SK-N-DZ (cell line): Measurements from ENCODE around the gene RASGRF1.
A peak's percentile ranks its signal among the peaks of the same experiment; 100 is the strongest.

Source experiments
- DNase-seq: peaks from one replicate; pipeline ENCODE4 v3.0.0-alpha.2; 2015; ENCODE audit warnings: low spot score

The RASGRF1 gene

GRCh38 chr15:78985859-78986475, 104.6 kb downstream of the RASGRF1 start:
- no peak for DNase-seq

GRCh38 chr15:78984041-78984440, 106.5 kb downstream of the RASGRF1 start:
- DNase-seq: no peak

- no peak for DNase-seq
These were observed 107.2 kb downstream of the RASGRF1 start for GRCh38 chr15:78983146-78983918.

GRCh38 chr15:78982736-78983135, 107.8 kb downstream of the RASGRF1 start:
- DNase-seq: no peak

- DNase-seq: no peak
These were observed 108.9 kb downstream of the RASGRF1 start for GRCh38 chr15:78981532-78982313.

DNA sequence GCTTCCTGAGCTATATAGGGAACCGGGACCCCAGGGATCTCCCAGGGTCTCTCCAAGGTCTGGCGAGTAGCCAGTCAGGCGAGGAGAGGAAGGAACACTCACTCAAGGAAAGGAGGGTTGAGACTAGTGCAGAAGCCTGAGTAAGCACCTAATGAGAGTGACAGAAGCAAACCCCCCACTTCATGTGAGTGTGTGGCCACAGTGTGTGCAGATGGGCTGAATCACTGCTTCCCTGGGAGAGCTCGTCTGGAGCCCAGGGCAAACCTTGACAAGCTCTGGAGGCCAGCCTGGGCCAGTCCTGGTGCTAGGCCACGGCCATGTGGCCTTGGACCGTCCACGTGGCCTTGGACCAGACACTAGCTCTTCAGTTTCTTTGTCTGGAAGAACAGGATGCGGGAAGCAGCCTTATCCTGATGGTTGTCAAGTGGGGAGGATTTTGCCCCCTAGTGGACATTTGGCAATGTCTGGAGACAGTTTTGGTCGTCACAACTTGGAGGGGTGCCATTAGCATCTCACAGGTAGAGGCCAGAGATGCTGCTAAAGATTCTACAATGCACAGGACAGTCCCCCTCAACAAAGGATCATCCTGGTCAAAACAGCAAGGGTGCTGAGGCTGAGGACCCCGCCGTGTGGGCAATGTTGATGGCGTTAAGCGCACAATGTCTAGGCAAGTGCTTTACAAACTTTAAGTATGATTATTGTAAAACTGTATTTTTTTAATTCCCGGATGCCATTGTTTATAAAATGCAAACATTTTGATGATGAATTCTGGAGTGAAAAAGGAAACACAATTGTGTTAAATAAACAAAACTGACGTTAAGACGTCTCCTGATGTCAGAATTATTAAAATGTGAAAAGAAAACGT, 110.9 kb downstream of the RASGRF1 start:
- DNase-seq: peak; percentile 85

GRCh38 chr15:78978601-78979179, 111.9 kb downstream of the RASGRF1 start:
- DNase-seq: no peak

- no peak for DNase-seq
These were observed 112.8 kb downstream of the RASGRF1 start for GRCh38 chr15:78977591-78978347.

GRCh38 chr15:78977091-78977571, 113.4 kb downstream of the RASGRF1 start:
- no peak for DNase-seq

- DNase-seq: no peak
These were observed 113.9 kb downstream of the RASGRF1 start for GRCh38 chr15:78976691-78977090.

DNA sequence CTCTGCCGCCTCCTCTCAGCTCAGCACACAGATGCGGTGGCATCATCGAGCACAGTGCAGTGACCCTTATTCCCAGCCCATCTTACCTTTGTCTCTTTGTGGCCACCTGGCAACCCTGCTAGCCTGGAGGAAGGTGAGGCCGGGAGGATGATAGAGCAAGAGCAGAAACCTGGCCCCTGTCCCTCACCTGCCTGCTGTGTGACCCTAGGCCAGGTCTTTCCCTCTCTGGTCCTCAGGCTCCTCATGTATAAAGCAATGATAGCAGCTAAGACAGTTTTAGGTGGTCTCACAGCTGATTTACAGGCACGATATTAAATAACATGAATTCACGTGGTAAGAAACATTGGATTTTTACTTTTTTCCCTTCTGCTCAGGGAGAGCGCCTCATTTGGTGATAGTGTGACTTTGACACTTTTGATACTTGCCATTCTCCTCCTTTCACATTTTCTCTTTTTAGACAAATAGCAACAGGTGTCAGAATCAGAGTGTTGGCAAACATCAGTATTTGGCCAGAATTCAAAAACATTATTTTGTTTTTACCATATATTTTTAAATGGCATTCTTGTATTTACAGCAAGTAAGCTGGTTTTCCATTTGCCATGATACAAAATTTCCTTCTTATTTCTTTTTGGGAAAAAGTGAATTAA, 116.2 kb downstream of the RASGRF1 start:
- no peak for DNase-seq

- no peak for DNase-seq
These were observed 120.8 kb downstream of the RASGRF1 start for GRCh38 chr15:78969687-78970349.

DNA sequence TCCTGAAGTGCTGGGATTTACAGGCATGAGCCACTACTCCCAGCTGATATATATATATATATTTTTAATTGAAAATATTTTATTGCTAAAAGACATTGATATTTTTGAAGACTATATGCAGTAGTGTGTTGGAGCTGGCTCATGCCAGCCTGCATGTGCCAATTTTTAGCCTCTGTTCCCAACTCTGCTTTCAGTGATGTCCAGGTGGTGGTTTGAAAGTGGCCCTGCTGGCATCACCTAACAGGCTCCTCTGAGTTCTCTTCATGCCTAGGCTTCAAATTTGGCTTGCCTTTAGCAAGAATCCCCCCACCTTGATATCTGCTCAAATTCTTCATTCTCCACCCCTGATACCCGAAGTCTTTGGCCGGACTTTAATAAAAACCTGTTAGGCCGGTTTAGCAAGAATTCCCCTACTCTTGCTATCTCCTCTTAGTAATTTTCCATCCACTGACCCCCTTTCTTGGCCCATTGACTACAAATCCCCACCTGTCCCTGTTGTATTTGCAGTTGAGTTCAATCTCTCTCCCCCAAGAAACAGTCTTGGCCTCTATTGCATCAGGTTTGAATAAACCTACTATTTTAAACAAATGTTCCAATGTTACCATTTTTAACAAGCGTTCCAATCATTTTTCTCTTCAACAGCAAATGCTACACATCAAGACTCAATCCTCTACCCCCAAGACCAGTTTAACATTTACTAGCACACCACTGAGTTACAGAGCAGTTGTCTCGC, 121.9 kb downstream of the RASGRF1 start:
- no peak for DNase-seq

DNA sequence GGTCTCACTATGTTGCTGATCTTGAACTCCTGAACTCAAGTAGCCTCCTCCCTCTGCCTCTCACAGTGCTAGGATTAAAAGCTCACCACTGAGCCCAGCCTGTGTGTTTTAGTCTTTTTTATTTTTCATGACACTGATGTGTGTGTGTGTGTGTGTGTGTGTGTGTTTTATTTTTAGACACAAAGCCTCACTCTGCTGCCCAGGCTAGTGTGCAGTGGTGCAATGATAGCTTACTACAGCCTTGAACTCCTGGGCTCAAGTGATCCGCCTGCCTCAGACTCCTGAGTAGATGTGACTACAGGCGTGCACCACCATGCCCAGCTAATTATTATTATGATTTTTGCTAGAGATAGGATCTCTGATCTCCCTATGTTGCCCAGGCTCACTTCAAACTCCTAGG, 122.5 kb downstream of the RASGRF1 start:
- no peak for DNase-seq

DNA sequence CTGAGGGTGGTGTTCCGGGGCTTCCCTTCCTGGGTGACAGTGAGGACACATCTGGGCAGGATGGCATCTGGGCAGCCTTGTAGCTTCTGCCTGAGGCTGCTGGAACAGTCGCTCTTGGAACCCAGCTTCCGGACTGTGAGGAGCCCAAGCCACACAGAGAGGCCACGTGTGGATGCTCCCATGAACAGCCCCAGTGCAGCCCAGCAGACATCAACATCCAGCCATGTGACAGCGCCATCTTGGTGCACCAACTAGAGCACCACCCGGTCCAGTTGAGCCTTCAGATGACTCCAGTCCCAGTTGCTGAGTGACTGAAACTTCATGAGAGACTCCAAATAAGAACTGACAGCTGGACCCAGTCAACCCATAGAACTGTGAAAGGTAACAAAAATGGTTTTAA, 130.3 kb downstream of the RASGRF1 start:
- DNase-seq: no peak

DNA sequence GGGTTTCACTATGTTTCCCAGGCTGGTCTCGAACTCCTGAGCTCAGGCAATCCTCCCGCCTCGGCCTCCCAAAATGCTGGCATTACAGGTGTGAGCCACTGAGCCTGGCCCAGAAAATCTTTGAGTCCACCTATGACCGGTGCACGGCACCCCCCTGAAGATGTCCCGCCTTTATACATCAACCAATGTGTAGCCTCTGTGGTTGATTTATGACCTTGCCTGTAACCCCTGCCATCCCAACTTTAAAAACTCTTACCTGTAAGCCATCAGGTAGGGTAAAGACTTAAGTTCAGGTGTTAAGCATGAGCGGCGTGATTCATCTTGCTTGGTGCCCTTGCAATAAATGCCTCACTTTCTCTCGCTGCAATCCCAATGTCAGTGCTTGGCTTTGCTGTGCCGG, 131.2 kb downstream of the RASGRF1 start:
- DNase-seq: no peak

DNA sequence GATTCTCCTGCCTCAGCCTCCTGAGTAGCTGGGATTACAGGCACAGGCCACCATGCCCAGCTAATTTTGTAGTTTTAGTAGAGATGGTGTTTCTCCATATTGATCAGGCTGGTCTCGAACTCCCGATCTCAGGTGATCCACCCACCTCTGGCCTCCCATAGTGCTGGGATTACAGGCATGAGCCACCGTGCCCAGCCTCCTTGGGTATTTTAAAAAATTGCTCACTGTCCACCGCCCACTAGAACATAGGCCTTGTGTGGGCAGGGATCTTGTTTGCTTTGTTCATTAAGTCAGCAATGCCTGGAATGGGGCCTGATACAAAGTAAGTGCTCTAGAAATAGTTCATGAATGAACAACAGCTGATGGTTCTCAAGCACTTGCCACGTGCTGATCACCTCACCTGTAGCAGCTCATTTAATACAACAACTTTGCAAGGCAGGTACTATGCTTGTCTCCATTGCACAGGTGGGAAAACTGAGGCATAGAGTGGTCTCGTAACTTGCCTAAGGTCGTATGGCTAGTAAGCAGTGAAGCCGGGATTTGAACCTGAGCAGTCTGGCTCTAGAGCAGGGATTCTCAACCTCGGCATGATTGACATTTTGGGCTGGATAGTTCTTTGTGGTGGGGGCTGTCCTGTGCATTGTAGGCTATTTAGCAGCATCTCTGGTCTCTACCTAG, 133.0 kb downstream of the RASGRF1 start:
- DNase-seq: no peak

GRCh38 chr15:78956937-78957336, 133.6 kb downstream of the RASGRF1 start:
- no peak for DNase-seq
